Sigmoid colon (tissue), 3 donors: ENCODE results near the gene RYR3.

Experiments
- CTCF ChIP-seq, 4 experiments: fragments of 450-650 bp in 3 of 4; fragments of 200-600 bp in 1 of 4; IDR thresholded peaks; one replicate each; pipeline ENCODE4 v1.5.1; 2016 to 2019; ENCODE audit warnings: antibody characterized with exemption in 4 of 4, mild to moderate bottlenecking in 3 of 4, moderate library complexity in 2 of 4
- POLR2A ChIP-seq, 2 donors: fragments of 450-650 bp; IDR thresholded peaks; one replicate each; pipeline ENCODE4 v1.6.1; 2016; ENCODE audit warnings: antibody characterized with exemption in 2 of 2, mild to moderate bottlenecking in 2 of 2, moderate library complexity in 2 of 2

- no peak for TF ChIP-seq POLR2A (IDR thresholded peaks at IDR 0.05)
- TF ChIP-seq CTCF (IDR thresholded peaks at IDR 0.05): no peak
These were observed 138.3 kb downstream of the RYR3 start for GRCh38 chr15:33448961-33449606.
